ENCODE results near the gene CHRD. TPM values are rescaled to one million over a fixed set of nuclear protein-coding genes. Genes with fewer than 3 reads are reported as not detected.

The CHRD gene
- total RNA-seq, 1 donor from 2014 or later: 0.34 TPM

DNA sequence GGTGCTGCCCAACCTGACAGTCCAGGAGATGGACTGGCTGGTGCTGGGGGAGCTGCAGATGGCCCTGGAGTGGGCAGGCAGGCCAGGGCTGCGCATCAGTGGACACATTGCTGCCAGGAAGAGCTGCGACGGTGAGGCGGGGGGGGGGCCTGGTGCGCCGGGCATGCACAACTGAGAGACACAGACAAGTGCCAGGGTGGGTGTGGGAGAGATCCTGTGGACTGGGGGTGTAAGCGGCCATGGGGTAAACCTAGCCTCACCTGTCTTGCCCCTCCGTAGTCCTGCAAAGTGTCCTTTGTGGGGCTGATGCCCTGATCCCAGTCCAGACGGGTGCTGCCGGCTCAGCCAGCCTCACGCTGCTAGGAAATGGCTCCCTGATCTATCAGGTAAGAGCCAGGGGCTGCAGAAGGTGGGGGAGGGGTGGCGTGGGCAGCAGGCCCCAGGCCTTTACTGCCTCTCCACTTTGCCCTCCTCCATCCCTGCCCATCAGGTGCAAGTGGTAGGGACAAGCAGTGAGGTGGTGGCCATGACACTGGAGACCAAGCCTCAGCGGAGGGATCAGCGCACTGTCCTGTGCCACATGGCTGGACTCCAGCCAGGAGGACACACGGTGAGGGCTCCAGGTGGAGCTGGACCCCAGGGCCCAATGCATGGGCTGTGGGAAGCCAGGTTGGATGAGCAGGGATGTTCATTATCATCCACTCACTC, 3.3 kb downstream of the CHRD start:
- no peak for DNase-seq

DNA sequence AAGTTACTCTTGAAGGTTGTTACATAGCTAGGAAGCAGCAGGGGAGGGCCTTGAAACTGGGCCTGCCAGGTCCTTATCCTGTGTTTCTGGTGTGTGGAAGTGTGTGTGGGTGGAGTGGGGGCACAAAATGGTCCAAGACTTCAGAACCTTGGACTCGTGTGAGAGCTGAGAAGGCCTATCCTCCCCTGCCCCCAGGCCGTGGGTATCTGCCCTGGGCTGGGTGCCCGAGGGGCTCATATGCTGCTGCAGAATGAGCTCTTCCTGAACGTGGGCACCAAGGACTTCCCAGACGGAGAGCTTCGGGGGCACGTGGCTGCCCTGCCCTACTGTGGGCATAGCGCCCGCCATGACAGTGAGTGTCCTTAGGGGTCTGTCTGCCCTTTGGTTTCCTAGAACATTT, 4.5 kb downstream of the CHRD start:
- DNase-seq: no peak

DNA sequence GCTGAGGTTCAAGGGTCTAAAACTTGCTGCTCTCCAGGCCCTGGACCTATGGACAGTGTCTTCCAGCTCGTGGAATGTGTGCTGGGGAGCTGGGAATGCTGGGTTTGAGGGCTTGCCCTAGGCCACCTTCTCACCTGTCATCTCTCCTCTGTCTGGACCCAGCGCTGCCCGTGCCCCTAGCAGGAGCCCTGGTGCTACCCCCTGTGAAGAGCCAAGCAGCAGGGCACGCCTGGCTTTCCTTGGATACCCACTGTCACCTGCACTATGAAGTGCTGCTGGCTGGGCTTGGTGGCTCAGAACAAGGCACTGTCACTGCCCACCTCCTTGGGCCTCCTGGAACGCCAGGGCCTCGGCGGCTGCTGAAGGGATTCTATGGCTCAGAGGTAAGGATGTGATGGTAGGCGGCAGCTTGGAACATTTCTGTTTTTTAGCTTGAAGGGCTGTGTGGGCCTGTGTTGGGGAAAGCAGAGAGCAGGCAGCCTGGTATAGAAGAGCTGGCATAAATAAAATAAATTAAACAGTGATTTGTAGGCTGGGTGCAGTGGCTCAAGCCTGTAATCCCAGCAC, 5.1 kb downstream of the CHRD start:
- DNase-seq: no peak

DNA sequence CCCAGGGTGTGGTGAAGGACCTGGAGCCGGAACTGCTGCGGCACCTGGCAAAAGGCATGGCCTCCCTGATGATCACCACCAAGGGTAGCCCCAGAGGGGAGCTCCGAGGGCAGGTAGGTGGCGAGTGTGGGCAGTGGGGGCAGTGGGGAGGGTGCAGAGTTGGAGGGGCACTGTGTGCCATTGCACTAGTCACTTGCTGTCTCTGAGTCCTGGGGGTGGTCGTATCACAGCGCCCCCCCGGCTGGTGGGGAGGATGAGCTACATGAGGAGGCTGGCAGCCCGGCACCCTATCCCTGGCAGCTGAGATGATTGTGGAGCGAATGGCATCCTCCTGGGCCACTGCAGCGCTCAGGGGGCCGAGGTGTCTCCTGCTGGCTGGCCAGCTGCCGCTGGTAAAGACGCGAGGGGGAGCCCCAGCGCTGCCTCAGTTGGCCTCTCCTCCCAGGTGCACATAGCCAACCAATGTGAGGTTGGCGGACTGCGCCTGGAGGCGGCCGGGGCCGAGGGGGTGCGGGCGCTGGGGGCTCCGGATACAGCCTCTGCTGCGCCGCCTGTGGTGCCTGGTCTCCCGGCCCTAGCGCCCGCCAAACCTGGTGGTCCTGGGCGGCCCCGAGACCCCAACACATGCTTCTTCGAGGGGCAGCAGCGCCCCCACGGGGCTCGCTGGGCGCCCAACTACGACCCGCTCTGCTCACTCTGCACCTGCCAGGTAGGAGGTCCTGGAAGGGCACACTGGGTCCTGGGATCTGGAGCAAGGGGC, 6.4 kb downstream of the CHRD start:
- DNase-seq: no peak

DNA sequence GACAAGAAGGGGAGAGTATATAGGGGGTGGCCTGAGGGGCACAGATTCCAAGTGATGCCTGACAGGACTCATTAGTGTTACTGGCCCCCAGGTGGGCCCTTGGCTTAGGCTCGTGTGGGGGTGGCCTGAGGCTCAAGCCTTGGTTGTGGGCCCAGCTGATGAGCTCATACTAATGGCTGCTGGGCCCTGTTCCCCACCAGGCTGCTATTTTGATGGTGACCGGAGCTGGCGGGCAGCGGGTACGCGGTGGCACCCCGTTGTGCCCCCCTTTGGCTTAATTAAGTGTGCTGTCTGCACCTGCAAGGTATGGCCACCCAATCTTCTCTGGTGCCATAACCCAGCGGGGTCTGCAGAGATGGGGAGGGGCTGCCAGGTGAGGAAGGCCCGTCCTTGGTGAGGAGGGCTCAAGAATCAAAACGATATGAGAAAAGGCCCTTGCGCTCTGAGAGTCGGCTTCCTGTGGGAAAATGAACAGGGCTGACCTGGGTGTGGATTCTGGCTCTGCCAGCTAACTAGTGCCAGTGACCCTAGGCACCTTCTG, 7.4 kb downstream of the CHRD start:
- no peak for DNase-seq

DNA sequence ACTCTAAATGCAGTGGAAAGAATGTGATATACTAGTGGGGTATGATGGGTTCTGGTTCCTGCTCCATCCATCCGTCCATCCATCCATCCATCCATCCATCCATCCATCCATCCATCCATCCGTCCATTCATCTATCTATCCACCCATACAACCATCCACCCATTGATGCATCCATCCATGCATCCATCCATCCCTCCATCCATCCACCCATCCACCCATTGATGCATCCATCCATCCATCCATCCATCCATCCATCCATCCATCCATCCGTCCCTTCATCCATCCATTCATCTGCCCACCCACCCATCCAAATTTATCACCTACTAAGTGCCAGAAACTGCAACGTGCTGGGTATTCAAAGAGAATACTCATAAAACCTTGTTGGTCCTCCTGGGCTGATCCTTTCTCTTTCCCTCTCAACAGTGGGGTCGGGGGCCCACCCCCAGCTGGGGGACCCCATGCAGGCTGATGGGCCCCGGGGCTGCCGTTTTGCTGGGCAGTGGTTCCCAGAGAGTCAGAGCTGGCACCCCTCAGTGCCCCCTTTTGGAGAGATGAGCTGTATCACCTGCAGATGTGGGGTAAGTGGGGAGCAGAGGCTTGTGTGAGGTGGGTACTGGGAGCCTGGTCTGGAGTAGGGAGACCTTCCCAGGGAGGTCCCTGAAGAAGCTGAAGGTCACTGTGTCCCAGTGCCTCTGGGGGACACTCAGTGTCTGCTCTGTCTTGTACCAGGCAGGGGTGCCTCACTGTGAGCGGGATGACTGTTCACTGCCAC, 8.5 kb downstream of the CHRD start:
- no peak for DNase-seq

DNA sequence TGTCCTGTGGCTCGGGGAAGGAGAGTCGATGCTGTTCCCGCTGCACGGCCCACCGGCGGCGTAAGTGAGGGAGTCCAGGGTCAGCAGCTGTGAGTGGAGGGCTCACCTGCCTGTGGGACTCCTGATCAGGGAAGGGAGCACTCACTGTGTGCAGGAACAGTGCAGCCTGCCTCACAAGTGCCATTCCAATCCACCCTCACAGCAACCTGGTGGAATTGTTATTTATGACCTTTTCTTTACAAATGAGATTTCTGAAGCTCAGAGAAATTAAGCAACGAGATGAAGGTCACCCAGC, 9.0 kb downstream of the CHRD start:
- no peak for DNase-seq

DNA sequence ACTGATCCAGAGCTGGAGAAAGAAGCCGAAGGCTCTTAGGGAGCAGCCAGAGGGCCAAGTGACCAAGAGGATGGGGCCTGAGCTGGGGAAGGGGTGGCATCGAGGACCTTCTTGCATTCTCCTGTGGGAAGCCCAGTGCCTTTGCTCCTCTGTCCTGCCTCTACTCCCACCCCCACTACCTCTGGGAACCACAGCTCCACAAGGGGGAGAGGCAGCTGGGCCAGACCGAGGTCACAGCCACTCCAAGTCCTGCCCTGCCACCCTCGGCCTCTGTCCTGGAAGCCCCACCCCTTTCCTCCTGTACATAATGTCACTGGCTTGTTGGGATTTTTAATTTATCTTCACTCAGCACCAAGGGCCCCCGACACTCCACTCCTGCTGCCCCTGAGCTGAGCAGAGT, 9.5 kb downstream of the CHRD start:
- DNase-seq: no peak

DNA sequence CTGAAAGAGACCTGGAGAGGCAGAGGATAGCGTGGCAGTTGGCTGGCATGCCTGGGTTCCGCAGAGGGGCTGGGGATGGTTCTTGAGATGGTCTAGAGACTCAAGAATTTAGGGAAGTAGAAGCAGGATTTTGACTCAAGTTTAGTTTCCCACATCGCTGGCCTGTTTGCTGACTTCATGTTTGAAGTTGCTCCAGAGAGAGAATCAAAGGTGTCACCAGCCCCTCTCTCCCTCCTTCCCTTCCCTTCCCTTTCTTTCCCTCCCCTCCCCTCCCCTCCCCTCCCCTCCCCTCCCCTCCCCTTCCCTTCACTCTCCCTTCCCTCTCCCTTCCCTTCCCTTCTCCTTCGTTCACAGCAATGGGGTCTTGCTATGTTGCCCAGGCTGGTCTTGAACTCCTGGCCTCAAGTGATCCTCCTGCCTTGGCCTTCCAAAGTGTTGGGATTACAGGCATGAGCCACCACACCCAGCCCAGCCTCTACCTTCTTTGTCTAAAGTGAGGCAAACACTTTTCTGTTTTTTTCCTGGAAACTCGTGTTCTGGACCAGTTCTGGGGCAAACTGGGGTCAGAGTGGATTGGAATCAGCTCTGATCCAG, 10.2 kb downstream of the CHRD start:
- no peak for DNase-seq

DNA sequence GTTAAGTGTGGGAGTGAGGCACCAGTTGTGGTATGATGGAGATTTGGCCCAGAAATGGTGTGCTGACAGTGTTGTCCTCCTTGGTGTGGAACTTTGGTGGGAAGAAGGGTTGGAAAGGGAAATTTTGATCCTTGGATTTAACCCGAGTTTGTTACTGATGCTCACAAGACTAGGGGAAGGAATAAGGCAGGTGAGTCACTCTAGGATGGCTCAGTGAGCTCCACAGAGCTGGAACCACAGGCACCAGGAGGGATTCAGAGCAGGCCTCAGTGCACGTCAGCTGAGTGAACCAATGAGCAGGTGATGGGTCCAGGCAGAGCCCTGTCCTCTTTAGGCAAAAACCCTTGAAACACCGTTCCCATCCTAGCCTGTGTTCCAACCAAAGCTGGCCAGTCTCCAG, 11.4 kb downstream of the CHRD start:
- DNase-seq: no peak

DNA sequence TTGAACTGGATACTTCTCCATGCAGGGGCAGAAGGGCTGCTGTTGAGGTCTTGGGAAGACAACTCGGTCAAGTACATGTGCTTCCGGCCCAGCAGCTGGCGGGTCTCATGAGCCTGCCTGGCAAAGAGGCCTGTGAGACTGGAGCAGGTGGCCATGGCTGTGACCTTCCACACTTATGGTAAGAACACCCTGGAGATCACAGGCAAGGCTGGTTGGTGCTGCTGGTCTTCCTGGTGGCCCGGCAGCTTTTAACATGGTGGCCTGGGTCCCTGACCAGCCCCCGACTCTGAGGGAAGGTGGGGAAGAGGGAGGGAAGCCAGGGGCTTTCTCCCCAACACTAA, 15.4 kb downstream of the CHRD start:
- DNase-seq: no peak

DNA sequence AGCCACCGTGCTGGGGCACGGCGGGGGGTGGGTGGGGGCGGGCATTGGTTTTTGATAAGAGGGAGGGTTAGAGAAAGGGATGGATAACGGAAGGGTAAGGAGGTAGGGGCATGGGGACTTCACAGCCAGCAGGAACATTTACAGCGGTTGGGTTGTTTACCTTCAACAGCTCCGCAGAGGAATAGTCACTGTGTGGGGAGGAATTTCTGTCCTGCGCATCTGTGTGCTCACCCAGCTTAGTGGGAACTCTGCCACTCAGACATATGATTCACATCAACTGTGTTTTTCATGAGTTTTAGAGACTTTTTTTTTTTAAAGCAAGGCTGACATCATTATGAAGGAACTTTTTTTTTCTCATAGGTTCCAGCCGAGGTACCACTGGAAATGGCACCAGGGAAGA, 19.6 kb downstream of the CHRD start:
- peak; percentile 16 for DNase-seq

DNA sequence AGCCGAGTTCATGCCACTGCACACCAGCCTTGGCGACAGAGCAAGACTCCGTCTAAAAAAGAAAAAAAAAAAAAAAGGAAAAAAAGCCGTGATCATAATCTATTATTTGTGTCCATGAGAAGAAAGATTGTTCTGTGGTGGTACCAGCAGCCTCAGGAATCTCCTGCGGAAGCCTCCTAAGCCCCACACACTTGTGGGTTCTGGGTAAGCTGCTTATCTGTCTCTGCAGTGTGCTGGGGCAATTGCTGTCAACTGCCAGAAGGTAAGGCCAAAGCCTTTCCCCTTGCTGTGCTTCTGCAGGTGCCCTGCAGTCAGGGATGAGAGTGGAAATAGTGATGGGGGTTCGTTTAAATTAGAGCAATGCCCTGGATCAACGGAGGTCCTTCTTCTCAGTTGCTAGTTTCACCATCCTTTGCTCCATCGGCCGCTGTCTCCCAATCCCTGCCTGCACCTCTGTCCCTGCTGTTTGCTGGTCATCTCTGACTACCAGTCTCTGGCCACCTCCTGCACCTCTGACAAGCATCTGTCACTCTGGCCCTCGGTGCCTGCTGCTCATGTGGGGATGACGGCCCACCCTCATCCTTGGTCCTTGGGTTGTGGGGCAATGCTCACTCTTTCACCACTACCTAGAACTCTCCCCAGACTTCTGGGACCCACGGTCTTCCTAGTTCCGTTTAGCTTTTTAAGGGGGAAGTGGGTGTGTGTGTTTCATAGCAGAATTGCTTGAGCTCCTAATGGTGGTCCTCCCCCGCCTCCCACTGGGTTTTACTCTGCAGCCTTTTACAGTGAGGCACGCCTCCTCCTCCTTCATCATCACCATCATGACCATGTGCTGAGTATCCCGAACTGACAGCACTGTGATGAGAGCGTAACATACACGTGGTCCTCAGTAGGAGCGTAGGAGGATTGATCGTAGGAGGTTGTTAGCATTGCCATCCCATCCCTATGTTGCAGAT, 25.5 kb downstream of the CHRD start:
- no peak for DNase-seq

DNA sequence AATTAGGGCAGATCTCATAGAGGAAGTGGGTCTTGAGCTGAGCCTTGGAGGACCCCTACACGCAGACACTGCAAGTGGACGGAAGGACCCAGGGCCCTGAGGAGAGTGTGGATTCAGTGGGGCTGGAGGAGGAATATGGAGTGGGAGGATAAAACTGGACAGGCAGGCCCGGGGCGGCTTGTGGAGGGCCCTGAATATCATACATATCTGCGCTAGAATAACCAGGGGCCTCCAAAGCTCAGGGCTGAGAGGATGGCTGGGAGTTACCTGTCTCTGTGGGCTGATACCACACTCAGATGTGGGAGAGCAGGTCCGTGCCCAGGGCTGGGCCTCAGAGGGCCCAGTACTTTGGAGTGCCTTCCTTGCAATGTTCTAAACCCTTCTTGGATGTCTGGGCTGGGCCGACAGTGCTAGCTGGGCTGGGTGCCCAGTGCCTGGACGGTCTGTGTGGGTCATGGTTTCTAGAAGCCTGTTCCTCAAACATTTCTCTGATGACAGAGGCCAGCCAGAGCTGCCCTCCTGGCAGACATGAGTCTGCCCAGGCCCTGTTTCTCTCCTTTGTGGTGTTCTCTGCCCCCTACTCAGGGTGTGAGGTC, 29.6 kb downstream of the CHRD start:
- no peak for DNase-seq

DNA sequence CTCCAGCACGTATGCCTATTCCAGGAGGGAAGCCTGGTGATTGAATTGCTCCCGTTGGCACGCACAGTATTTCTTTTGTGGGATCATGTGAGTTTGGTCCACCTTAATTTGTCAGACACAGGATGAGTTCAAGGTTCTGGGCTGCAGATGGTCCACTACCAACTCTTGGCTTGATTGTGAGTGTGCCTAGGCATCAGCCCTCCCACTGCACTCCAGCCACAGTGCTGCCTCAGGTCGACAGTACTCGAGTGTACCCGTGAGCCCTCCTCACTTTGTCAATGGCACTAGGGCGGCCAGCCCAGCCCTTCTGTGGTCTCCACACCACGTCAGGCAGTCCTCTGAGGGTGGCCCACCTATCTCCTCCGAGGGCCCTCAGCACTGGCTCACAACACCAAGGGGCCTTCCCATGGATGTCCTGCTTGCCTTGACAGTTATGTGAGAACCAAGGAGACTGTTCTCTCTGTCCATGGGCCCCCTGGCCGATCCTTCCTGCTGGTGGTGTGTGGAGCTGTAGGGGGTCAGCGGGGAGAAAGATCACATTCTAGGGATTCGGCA, 30.2 kb downstream of the CHRD start:
- no peak for DNase-seq

DNA sequence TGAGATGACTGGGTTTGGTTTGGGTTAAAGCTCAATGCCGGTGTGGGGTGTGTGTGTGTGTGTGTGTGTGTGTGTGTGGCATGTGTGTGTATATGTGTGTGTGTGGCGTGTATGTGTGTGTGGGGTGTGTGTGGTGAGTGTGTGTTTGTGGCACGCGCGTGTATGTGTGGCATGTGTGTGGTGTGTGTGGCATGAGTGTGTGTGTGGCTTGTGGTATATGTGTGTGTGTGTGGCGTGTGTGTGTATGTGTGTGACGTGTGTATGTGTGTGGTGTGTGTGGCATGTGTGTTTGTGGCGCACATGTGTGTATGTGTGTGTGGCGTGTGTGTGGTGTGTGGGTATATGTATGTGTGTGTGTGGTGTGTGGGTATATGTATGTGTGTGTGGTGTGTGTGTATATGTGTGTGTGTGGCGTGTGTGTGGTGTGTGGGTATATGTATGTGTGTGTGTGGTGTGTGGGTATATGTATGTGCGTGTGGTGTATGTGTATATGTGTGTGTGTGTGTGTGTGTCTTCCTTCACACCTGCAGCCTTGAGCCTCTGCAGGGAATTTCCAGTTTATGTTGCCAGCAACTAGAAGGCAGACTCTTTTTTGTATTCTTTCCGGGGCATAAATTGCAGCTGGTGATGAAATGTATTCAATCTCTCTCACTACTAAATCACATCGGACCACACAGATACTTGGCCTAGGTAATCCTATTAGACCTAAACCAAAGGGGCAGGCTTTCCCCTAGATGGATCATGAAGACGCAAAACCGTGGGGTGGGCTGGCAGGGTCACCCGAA, 34.8 kb downstream of the CHRD start:
- DNase-seq: no peak

DNA sequence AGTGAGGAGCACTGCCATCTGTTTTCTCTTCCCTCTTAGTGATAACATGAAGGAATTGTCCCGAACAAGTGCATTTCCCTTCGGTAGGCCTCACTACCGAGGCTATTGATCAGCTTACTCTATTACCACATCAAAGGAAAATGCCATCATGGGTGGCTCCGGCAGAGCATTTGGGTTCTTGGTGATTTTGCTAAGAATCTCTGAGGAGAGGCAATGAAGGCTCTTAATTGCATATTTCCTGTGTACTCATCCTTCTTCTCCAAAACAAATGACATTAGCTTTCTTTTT, 35.3 kb downstream of the CHRD start:
- no peak for DNase-seq

DNA sequence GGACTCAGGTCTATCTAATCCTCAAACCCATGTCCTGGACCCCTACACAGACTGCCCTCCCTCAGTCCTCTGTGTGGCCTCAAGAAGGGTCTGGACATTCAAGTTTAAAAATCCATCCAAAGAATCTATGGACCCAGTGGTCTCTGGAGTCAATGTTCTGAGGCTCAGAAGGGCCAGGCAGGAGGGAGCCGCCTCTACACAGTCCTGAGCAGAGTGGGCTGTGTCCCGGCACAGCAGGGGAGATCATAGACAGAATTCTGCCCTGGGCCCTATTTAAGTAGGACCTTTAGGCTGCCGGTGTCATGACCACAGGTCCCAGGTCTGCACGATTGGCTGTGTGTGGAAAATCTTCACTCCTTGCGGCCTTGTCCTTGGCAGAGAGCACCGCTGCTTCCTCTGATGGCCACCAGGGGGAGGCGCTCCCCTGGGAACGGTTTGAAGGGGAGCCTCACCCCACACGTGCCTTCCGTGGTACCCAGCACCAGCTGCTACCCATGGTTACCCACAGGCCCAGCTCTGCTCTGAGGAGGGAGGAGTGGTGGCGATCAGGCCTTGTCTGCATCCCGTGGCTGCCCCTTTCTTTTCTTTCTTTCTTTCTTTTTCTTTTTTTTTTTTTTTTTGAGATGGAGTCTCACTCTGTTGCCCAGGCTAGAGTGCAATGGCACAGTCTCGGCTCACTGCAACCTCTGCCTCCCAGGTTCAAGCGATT, 37.9 kb downstream of the CHRD start:
- DNase-seq: peak; percentile 84

DNA sequence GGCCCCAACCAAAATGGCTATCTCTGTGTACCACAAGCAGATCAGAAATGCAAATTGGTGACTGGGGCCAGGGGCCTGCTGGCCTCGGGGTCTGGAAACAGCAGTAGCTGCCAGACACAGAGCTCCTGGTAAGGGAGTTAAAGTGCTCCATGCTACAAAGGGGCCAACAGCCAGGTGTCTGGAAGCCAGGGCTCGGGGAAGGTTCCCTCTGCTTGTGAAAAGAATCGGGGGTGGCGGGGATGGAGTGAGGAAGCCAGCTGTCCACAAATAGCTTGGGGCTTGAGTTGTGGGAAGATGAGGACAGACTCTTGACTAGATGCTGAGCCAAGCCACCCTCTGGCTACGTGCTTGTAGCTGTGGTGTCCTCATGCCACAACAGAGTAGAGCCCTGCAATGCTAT, 39.3 kb downstream of the CHRD start:
- no peak for DNase-seq

DNA sequence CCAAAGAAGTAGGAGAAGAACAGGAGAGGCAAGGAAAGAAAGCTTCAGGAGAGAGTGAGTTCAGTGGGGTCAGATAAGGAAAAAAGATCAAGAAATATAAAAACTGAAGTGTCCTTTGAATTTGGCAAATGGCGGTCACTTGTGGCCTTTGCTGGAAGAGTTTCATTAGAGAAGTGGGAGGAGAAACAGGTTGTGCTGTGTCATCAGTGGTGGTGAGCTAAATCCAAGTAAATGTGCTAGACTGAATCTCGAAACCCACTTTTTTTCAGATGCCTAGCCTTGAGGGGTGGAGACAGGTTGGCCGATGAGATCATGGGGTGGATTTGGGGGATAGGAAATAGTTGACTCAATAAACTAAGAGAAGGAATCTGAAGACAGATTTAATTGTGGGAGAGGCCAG, 43.7 kb downstream of the CHRD start:
- no peak for DNase-seq
